Right atrium auricular region (tissue), 2 donors: ENCODE results near the gene C17orf113. TPM values are rescaled to one million over a fixed set of nuclear protein-coding genes. Genes with fewer than 3 reads are reported as not detected.
A peak's percentile ranks its signal among the peaks of the same experiment; 100 is the strongest.
"Not testable (repeated sequence)": the region's sequence is repeated elsewhere in the genome, so short reads cannot be mapped to it uniquely, and the experiment has no call there.

Source experiments
- DNase-seq: peaks from one replicate; pipeline ENCODE4 v3.0.0-alpha.2; 2019; ENCODE audit warnings: low spot score
- H3K27ac ChIP-seq, 2 donors: fragments of 200-600 bp; sonication (generic); 1 replicate in 1 of 2; 2 replicates in 1 of 2; pipeline ENCODE4 v1.5.1; 2016 to 2019
- H3K27me3 ChIP-seq, 2 donors: fragments of 200-600 bp; sonication (generic); one replicate each; pipeline versions ENCODE4 v1.5.1 to v1.6.0; 2017 to 2019
- H3K36me3 ChIP-seq: fragments of 200-600 bp; sonication (generic); one replicate; pipeline ENCODE4 v1.5.1; 2016
- H3K4me1 ChIP-seq, 2 donors: fragments of 200-600 bp; sonication (generic); one replicate each; pipeline versions ENCODE4 v1.5.1 to v1.6.0; 2017 to 2019
- H3K4me3 ChIP-seq, 2 donors: fragments of 200-600 bp; sonication (generic); 1 replicate in 1 of 2; 2 replicates in 1 of 2; pipeline ENCODE4 v1.5.1; 2017 to 2019; ENCODE audit warnings: mild to moderate bottlenecking in 1 of 2, moderate library complexity in 1 of 2
- H3K9me3 ChIP-seq, 2 donors: fragments of 200-600 bp; sonication (generic); one replicate each; pipeline ENCODE4 v1.5.1; 2019
- CTCF ChIP-seq, 2 donors: fragments of 200-600 bp; sonication (generic); IDR thresholded peaks; one replicate each; pipeline ENCODE4 v1.5.1; 2019; ENCODE audit warnings: antibody characterized with exemption in 2 of 2
- total RNA-seq, 2 donors: library from RNA; depleted of rRNA; stranded (reverse); fragments of >200 nt; gene quantifications; one replicate each; pipeline ENCODE4 v1.1.0, GENCODE V29; 2016

Gene C17orf113
- total RNA-seq, 2 donors from 2014 or later = 0.74 to 0.94 TPM

GRCh38 chr17:42023524-42024349 lies 26.7 kb downstream of the C17orf113 start:
- peak overlapping the region; percentile 32 to 63 for H3K27ac ChIP-seq
- no peak for DNase-seq
- no peaks in the 10 kb centered on the region for H3K9me3 ChIP-seq
- peaks cover 0 to 29% of the 10 kb centered on the region in 2 donors for H3K4me1 ChIP-seq
- H3K4me3 ChIP-seq = no peak overlapping the region
- no peak for TF ChIP-seq CTCF (IDR thresholded peaks at IDR 0.05)
- no peaks in the 10 kb centered on the region for H3K27me3 ChIP-seq
- peaks cover 25% of the 10 kb centered on the region for H3K36me3 ChIP-seq

GRCh38 chr17:42020845-42021244 lies 29.6 kb downstream of the C17orf113 start:
- not testable (repeated sequence) for H3K27me3 ChIP-seq, H3K9me3 ChIP-seq, DNase-seq
- Histone ChIP-seq H3K4me1 (peaks cover 0 to 44% of the 10 kb centered on the region in 2 donors), H3K27ac (peak overlapping the region in 1 of 2 donors; percentile 88), H3K4me3 (peak overlapping the region; percentile 67 to 88), H3K36me3 (peaks cover 25% of the 10 kb centered on the region)

DNA sequence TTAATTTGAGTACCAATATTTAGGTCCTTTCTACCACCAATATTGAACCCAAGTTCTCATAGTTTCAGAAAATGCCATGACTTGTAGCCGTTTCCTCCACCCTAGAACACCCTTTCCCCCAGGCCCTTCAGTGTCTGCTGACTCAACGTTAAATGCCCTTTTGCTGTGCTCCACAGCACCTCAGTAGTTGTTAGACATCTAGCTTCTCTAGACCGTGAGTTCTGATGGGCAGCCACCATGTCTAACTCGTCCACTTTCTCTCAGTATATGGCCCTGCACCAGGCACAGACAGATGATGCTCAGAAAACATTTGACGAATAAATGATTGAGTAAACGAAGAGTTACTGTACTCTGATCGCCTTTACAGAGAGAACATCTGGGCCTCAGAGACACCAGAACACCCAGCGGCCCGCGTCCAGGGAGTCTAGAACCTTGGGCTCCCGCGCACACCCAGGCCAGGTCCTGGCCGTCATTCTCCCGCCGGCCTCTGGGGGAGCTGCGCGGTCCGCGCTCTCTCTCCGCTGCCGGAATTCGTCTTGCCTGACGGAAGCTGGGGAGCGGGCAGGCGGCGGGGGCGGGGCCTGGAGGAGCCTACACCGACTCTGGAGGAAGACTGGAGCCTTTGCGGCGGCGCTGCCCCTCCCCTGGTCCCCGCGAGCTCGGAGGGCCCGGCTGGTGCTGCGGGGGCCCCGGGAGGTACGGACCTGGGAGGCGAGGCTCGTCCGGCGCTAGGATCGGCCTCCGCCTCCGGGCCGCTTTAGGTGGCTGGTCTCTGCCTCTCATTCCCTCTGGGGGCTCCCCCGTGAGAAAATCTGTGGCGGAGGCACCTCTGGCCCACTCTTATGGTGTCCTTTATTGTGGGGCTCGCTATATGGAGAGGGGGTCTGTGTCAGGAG lies 30.6 kb downstream of the C17orf113 start, which contains the start of gene NKIRAS2:
Gene NKIRAS2, plus strand, starts transcription at position 582 of the 896 bp plus-strand sequence. CDS start 1,488 bp downstream, outside the sequence.
- peaks cover 25% of the 10 kb centered on the region for H3K36me3 ChIP-seq
- H3K4me1 ChIP-seq = peaks cover 0 to 47% of the 10 kb centered on the region in 2 donors
- peak; percentile 95 to 99 for TF ChIP-seq CTCF (IDR thresholded peaks at IDR 0.05)
- H3K27ac ChIP-seq = peak within 1 kb of the TSS; percentile 85 to 88
- peak; percentile 92 for DNase-seq
- peak within 1 kb of the TSS; percentile 67 to 88 for H3K4me3 ChIP-seq
- no peaks in the 10 kb centered on the region for H3K27me3 ChIP-seq
- no peaks in the 10 kb centered on the region for H3K9me3 ChIP-seq

- Histone ChIP-seq H3K4me1 (peaks cover 0 to 43% of the 10 kb centered on the region in 2 donors), H3K4me3 (no peak overlapping the region), H3K27me3 (no peaks in the 10 kb centered on the region), H3K9me3 (no peaks in the 10 kb centered on the region), H3K27ac (no peak overlapping the region), H3K36me3 (peaks cover 22% of the 10 kb centered on the region)
- TF ChIP-seq CTCF (IDR thresholded peaks at IDR 0.05) = no peak
- no peak for DNase-seq
Observed at GRCh38 chr17:42018988-42019387, 31.4 kb downstream of the C17orf113 start.

- Histone ChIP-seq H3K36me3 (peaks cover 16% of the 10 kb centered on the region), H3K27me3 (no peaks in the 10 kb centered on the region), H3K9me3 (no peaks in the 10 kb centered on the region), H3K27ac (peak overlapping the region in 1 of 2 donors; percentile 92), H3K4me1 (peaks cover 0 to 48% of the 10 kb centered on the region in 2 donors), H3K4me3 (peak overlapping the region in 1 of 2 donors; percentile 91)
- DNase-seq = no peak
- no peak for TF ChIP-seq CTCF (IDR thresholded peaks at IDR 0.05)
Observed at GRCh38 chr17:42018339-42018738, 32.1 kb downstream of the C17orf113 start.

GRCh38 chr17:42017866-42018200 lies 32.6 kb downstream of the C17orf113 start:
- Histone ChIP-seq H3K4me1 (peaks cover 0 to 51% of the 10 kb centered on the region in 2 donors), H3K27me3 (no peaks in the 10 kb centered on the region), H3K4me3 (peak overlapping the region; percentile 83 to 91), H3K27ac (peak overlapping the region; percentile 92), H3K9me3 (no peaks in the 10 kb centered on the region), H3K36me3 (peaks cover 11% of the 10 kb centered on the region)
- no peak for DNase-seq
- no peak for TF ChIP-seq CTCF (IDR thresholded peaks at IDR 0.05)
